ENCODE data around the gene CIB2.

DNA sequence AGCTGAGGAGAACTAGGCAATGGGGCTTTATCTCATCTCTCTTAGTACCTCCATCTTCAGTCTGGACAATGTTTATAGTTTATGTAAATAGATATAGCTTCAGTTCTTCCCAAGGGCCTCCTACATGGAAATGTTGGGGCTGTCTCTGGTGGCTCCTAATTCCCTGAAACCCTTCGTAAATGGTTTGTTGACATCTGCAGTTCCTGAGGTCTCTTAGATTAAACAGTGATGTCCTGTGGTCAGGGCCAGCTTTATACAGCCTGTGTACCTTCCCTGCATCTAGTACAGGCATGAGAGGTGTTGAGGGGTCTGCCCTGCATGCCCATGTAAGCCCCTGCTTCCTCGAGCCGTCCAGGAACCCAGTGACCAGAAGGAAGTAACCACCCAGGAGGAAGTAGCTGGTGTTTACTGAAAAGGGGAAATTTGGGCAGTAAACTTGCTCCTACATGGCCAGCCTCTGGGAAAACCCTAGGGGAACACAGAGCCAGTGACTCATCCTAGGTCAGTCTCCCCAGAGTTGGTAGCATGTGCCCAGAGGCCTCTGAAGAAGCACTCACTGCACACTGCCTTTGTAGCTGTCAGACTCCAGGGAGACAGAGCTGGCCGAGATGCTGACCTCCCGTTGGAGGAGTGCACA lies 49.0 kb downstream of the CIB2 start:
- TF ChIP-seq, protein P1, sequence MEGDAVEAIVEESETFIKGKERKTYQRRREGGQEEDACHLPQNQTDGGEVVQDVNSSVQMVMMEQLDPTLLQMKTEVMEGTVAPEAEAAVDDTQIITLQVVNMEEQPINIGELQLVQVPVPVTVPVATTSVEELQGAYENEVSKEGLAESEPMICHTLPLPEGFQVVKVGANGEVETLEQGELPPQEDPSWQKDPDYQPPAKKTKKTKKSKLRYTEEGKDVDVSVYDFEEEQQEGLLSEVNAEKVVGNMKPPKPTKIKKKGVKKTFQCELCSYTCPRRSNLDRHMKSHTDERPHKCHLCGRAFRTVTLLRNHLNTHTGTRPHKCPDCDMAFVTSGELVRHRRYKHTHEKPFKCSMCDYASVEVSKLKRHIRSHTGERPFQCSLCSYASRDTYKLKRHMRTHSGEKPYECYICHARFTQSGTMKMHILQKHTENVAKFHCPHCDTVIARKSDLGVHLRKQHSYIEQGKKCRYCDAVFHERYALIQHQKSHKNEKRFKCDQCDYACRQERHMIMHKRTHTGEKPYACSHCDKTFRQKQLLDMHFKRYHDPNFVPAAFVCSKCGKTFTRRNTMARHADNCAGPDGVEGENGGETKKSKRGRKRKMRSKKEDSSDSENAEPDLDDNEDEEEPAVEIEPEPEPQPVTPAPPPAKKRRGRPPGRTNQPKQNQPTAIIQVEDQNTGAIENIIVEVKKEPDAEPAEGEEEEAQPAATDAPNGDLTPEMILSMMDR (IDR thresholded peaks at IDR 0.05), result no peak
- no peak for TF ChIP-seq POLR2A (IDR thresholded peaks at IDR 0.05)

Data from suprapubic skin (tissue), 3 donors.